ENCODE results near the gene ATG4C. TPM values are rescaled to one million over a fixed set of nuclear protein-coding genes. Genes with fewer than 3 reads are reported as not detected.

The ATG4C gene
- total RNA-seq, 1 experiment from 2014 or later, result 13.1 TPM

DNA sequence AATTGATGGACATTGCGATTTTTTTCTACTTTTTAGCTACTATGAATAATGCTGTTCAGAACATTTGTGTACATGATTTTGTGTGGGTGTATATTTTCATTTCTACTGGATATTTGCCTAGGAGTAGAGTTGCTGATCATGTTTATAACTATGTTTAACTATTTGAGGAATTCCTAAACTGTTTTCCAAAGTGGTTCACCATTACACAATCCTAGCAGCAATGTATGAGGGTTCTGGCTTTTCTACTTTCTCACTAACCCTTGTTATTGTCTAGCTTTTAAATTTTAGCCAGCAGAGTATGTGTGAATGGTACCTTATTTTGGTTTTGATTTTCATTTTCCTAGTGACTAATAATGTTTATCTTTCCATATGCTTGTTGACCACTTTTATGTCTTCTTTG, 86.2 kb downstream of the ATG4C start:
- no peaks in the 10 kb centered on the region for H3K9me3 Mint-ChIP-seq
- no peak for TF ChIP-seq CTCF (conservative IDR thresholded peaks at IDR 0.05)
- H4K91ac ChIP-seq (ENCODE audit: insufficient read length, low read depth, low read length), result no peak overlapping the region

More for the DNA sequence above, 86.2 kb downstream of the ATG4C start:
- no peak overlapping the region for H3T11ph ChIP-seq (ENCODE audit: low read length)
- no peak overlapping the region for H2AFZ ChIP-seq (ENCODE audit: low read length)
- no peak overlapping the region for H4K5ac ChIP-seq (ENCODE audit: insufficient read length, low read depth, low read length)
- H3K27me3 Mint-ChIP-seq (ENCODE audit: low read depth), result no peaks in the 10 kb centered on the region
- no peak overlapping the region for H3K4ac ChIP-seq (ENCODE audit: low read depth, low read length)
- no peaks in the 10 kb centered on the region for H3K27me3 ChIP-seq (ENCODE audit: insufficient read depth, low read length)
- no peaks in the 10 kb centered on the region for H3K23me2 ChIP-seq (ENCODE audit: insufficient read length, low read depth, low read length, poor library complexity, severe bottlenecking)
- H3K4me1 ChIP-seq (ENCODE audit: insufficient read depth, low read length), result no peaks in the 10 kb centered on the region
- no peak overlapping the region for H3K4me3 Mint-ChIP-seq
- H3K14ac ChIP-seq (ENCODE audit: insufficient read depth, low read length), result no peak overlapping the region
- H3K4me2 ChIP-seq (ENCODE audit: insufficient read depth, insufficient read length, low read length), result no peak overlapping the region
- H3K27ac Mint-ChIP-seq, result no peak overlapping the region
- no peak overlapping the region for H2BK15ac ChIP-seq (ENCODE audit: low read depth, low read length)
- H2BK12ac ChIP-seq (ENCODE audit: insufficient read length, low read depth, low read length), result no peak overlapping the region
- no CpG with 5 or more reads among the region's 1 CpG for WGBS (ENCODE audit: extremely low coverage, insufficient read length, low lambda C conversion rate)
- H2BK20ac ChIP-seq (ENCODE audit: low read depth, low read length, poor library complexity, severe bottlenecking), result no peak overlapping the region
- no peak overlapping the region for H2BK120ac ChIP-seq (ENCODE audit: low read depth, low read length, poor library complexity, severe bottlenecking)
- H3K23ac ChIP-seq (ENCODE audit: insufficient read length, low read depth, low read length), result no peak overlapping the region
- no peak overlapping the region for H3K9ac ChIP-seq (ENCODE audit: extremely low read depth, insufficient read length, low read length)
- H3K79me2 ChIP-seq (ENCODE audit: insufficient read depth, low read length), result no peaks in the 10 kb centered on the region
- H3K79me1 ChIP-seq (ENCODE audit: insufficient read depth, low read depth, low read length, poor library complexity, severe bottlenecking), result no peaks in the 10 kb centered on the region
- no peak overlapping the region for H2BK5ac ChIP-seq (ENCODE audit: insufficient read length, low read length)
- no peak overlapping the region for H4K8ac ChIP-seq (replicated peaks; ENCODE audit: insufficient read length, low read depth, low read length)
- no peaks in the 10 kb centered on the region for H4K20me1 ChIP-seq (ENCODE audit: control insufficient read depth, insufficient read depth, insufficient read length)
- no peaks in the 10 kb centered on the region for H3K36me3 Mint-ChIP-seq (ENCODE audit: insufficient read depth in 1 of 3, low read depth in 3 of 3)
- no peak overlapping the region for H3K27ac ChIP-seq (ENCODE audit: insufficient read length, low read depth, low read length)
- DNase-seq, result no peak
- H3K4me1 Mint-ChIP-seq, result no peaks in the 10 kb centered on the region
- H3K56ac ChIP-seq (ENCODE audit: insufficient read length, low read depth, low read length), result no peak overlapping the region
- no peak overlapping the region for H2AK5ac ChIP-seq (ENCODE audit: insufficient read length, low read length)
- H3K9me3 ChIP-seq (ENCODE audit: control insufficient read depth, low read depth, low read length), result no peaks in the 10 kb centered on the region
- H3K18ac ChIP-seq (ENCODE audit: insufficient read length, low read depth, low read length), result no peak overlapping the region

Measured in H9 (cell line).